Liver (tissue), 9 donors: ENCODE measurements around the gene OR4M1. TPM values are rescaled to one million over a fixed set of nuclear protein-coding genes. Genes with fewer than 3 reads are reported as not detected.
"Not testable (repeated sequence)": the region's sequence is repeated elsewhere in the genome, so short reads cannot be mapped to it uniquely, and the experiment has no call there.

Experiments used
- DNase-seq: peaks from one replicate; pipeline ENCODE4 v3.0.0-alpha.2; 2017; ENCODE audit warnings: low spot score
- H3K27ac ChIP-seq, 2 donors: one replicate each; pipeline ENCODE4 v1.7.0; 2013; ENCODE audit warnings: inconsistent platforms in 2 of 2, low read length in 2 of 2, control low read depth in 1 of 2, low read depth in 1 of 2, mild to moderate bottlenecking in 1 of 2
- H3K27me3 ChIP-seq, 4 donors: one replicate each; pipeline versions ENCODE4 v1.6.1 to v1.7.0; 2013; ENCODE audit warnings: low read length in 3 of 4, inconsistent platforms in 1 of 4, mild to moderate bottlenecking in 1 of 4, moderate library complexity in 1 of 4; ENCODE audit not compliant: control insufficient read depth in 4 of 4, insufficient read depth in 4 of 4
- H3K36me3 ChIP-seq, 4 donors: one replicate each; pipeline versions ENCODE4 v1.6.1 to v1.7.0; 2013; ENCODE audit warnings: low read length in 3 of 4, mild to moderate bottlenecking in 3 of 4, low read depth in 1 of 4, moderate library complexity in 1 of 4; ENCODE audit not compliant: control insufficient read depth in 4 of 4, insufficient read depth in 3 of 4
- H3K4me1 ChIP-seq, 4 donors: one replicate each; pipeline versions ENCODE4 v1.6.1 to v1.7.0; 2013; ENCODE audit warnings: low read length in 3 of 4, mild to moderate bottlenecking in 3 of 4, moderate library complexity in 1 of 4; ENCODE audit not compliant: control insufficient read depth in 4 of 4, insufficient read depth in 4 of 4
- H3K4me3 ChIP-seq, 3 donors: one replicate each; pipeline versions ENCODE4 v1.6.1 to v1.7.0; 2013; ENCODE audit warnings: low read length in 3 of 3, control low read depth in 1 of 3, low read depth in 1 of 3, mild to moderate bottlenecking in 1 of 3
- H3K9ac ChIP-seq, 2 donors: one replicate each; pipeline ENCODE4 v1.7.0; 2013; ENCODE audit warnings: low read length in 2 of 2, mild to moderate bottlenecking in 2 of 2, moderate library complexity in 2 of 2, control low read depth in 1 of 2, low read depth in 1 of 2
- H3K9me3 ChIP-seq, 4 donors: one replicate each; pipeline versions ENCODE4 v1.6.1 to v1.7.0; 2013; ENCODE audit warnings: low read length in 3 of 4; ENCODE audit not compliant: control insufficient read depth in 4 of 4
- EGR1 ChIP-seq, 2 donors: IDR thresholded peaks; 2 replicates each; pipeline ENCODE4 v1.6.1; 2016 to 2018; ENCODE audit warnings: antibody characterized with exemption in 2 of 2, low read depth in 2 of 2
- FOXA1 ChIP-seq: IDR thresholded peaks from 2 replicates; pipeline ENCODE4 v1.6.1; 2016; ENCODE audit warnings: antibody characterized with exemption
- FOXA2 ChIP-seq: IDR thresholded peaks from 2 replicates; pipeline ENCODE4 v1.6.1; 2016; ENCODE audit warnings: antibody characterized with exemption
- HNF4A ChIP-seq, 2 donors: conservative IDR thresholded peaks; 2 replicates each; pipeline ENCODE4 v1.6.1; 2016; ENCODE audit warnings: antibody characterized with exemption in 2 of 2, mild to moderate bottlenecking in 2 of 2
- HNF4G ChIP-seq: IDR thresholded peaks from 2 replicates; pipeline ENCODE4 v1.6.1; 2016; ENCODE audit warnings: antibody characterized with exemption
- NR2F2 ChIP-seq: IDR thresholded peaks from 2 replicates; pipeline ENCODE4 v1.6.1; 2016; ENCODE audit warnings: antibody characterized with exemption
- RAD21 ChIP-seq, 2 donors: IDR thresholded peaks; 2 replicates each; pipeline ENCODE4 v1.6.1; 2016; ENCODE audit warnings: antibody characterized with exemption in 2 of 2, mild to moderate bottlenecking in 2 of 2
- RXRA ChIP-seq, 2 donors: IDR thresholded peaks; 2 replicates each; pipeline ENCODE4 v1.6.1; 2017 to 2018; ENCODE audit warnings: antibody characterized with exemption in 2 of 2, mild to moderate bottlenecking in 1 of 2
- SP1 ChIP-seq: IDR thresholded peaks from 2 replicates; pipeline ENCODE4 v1.6.1; 2018; ENCODE audit warnings: antibody characterized with exemption, mild to moderate bottlenecking
- TAF1 ChIP-seq: conservative IDR thresholded peaks from 2 replicates; pipeline ENCODE4 v1.6.1; 2016; ENCODE audit warnings: antibody characterized with exemption, mild to moderate bottlenecking
- YY1 ChIP-seq: IDR thresholded peaks from 2 replicates; pipeline ENCODE4 v1.6.1; 2016; ENCODE audit warnings: antibody characterized with exemption, mild to moderate bottlenecking
- WGBS: extraction: QIAGEN DNeasy Blood & Tissue Kit; methylation state at CpG from one replicate; pipeline ENCODE4 v1.1.7; 2013; 5-methylcytosine and 5-hydroxymethylcytosine counted together
- polyA plus RNA-seq, 2 donors: library from polyadenylated mRNA; stranded (reverse) in 1 of 2; unstranded in 1 of 2; fragments of 200-250 nt in 1 of 2; fragments of >200 nt in 1 of 2; fragmentation: Nextera tagmentation in 1 of 2; extraction: Ambion mirVana in 1 of 2; gene quantifications; one replicate each; pipeline versions ENCODE4 v1.2.1 to v1.2.3, GENCODE V29; 2013 to 2015
- total RNA-seq, 2 donors: library from RNA; depleted of rRNA; stranded (reverse); fragments of >200 nt; gene quantifications; one replicate each; pipeline ENCODE4 v1.2.3, GENCODE V29; 2014
- TF ChIP-seq, protein P1 (sequence below): IDR thresholded peaks from 2 replicates; pipeline ENCODE4 v1.6.1; 2016; ENCODE audit warnings: antibody characterized with exemption
- TF ChIP-seq, protein P2 (sequence below): fragments of 150-350 bp; IDR thresholded peaks from 2 replicates; pipeline ENCODE4 v1.5.1; 2017; ENCODE audit warnings: improper control_type of control experiment, low read depth, low read length; ENCODE audit not compliant: missing input control
- TF ChIP-seq, protein P3 (sequence below): IDR thresholded peaks from 2 replicates; pipeline ENCODE4 v1.6.1; 2016; ENCODE audit warnings: antibody characterized with exemption
- donor health status: healthy.
- donor health status: healthy.
- donor health status: healthy.
- donor health status: healthy.
- donor health status: healthy.

OR4M1 gene
- total and polyA plus RNA-seq, 4 donors = not detected

DNA sequence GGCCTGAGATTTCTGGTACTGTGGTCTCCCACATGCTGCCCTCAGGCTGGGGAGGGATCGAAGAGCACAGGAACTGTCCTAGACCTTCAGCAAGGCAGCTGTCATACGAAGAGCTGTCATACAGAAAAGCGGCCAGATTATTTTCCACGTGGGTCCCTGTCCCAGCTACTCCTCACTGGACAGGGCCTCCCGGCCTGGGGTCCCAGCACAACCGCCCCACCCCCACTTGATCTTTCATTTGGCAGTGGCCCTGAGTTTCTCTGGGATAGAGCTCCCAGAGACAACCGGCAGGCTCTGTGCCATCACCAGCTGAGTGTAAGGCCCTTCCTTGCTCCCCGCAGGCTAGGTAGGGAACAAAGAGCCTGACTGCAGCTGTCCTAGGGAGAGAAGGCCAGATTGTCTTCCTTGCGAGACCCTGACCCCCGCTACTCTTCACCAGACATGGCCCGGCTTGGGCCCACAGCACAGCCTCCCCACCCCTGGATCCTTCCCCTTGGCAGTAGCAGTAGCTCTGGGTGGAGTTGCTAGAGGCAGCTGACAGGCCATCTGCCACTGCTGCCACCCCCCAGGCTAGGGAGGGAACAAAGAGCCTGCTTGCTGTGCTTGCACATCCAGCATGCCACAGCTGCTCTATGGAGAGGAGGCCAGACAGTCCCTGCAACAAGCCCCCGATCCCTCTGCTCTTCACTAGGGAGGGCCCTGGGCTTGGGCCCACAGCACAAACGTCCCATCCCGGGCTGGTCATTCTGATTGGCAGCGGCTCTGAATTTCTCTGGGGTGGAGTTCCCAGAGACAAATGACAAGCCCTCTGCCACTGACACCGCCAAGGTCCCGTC lies 27.2 kb downstream of the OR4M1 start:
- no peak for DNase-seq

DNA sequence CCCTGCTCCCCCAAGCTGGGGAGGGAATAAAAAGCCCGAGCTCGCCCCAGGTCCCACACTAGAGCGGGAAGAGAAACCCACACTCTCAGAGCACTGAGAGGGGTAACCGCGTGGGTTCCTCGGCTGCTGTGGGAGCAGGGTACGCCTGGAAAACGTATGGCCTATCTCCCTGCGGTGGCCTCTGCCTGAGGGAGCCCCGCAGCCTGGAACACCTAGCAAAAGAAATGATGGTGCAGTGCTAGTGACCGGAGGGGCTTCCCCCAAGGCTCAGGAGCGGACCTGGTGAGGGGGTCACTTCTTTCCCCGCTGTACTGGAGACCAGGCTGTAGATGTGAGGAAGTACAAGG lies 27.8 kb downstream of the OR4M1 start:
- WGBS = 79% methylated on average over 13 of the region's 13 CpGs
- Histone ChIP-seq H3K9ac (no peak overlapping the region), H3K27me3 (peaks cover 0 to 2% (median 0%) of the 10 kb centered on the region in 4 donors), H3K4me1 (no peaks in the 10 kb centered on the region), H3K27ac (no peak overlapping the region), H3K9me3 (no peaks in the 10 kb centered on the region), H3K36me3 (no peaks in the 10 kb centered on the region), H3K4me3 (no peak overlapping the region)
- TF ChIP-seq EGR1 (IDR thresholded peaks at IDR 0.05; ENCODE audit: low read depth in 2 of 2) (no peak), RAD21 (IDR thresholded peaks at IDR 0.05) (no peak), RXRA (IDR thresholded peaks at IDR 0.05) (no peak), FOXA2 (no peak), FOXA1 (no peak), YY1 (no peak), SP1 (no peak), TAF1 (no peak), NR2F2 (no peak)
- TF ChIP-seq, protein P1, sequence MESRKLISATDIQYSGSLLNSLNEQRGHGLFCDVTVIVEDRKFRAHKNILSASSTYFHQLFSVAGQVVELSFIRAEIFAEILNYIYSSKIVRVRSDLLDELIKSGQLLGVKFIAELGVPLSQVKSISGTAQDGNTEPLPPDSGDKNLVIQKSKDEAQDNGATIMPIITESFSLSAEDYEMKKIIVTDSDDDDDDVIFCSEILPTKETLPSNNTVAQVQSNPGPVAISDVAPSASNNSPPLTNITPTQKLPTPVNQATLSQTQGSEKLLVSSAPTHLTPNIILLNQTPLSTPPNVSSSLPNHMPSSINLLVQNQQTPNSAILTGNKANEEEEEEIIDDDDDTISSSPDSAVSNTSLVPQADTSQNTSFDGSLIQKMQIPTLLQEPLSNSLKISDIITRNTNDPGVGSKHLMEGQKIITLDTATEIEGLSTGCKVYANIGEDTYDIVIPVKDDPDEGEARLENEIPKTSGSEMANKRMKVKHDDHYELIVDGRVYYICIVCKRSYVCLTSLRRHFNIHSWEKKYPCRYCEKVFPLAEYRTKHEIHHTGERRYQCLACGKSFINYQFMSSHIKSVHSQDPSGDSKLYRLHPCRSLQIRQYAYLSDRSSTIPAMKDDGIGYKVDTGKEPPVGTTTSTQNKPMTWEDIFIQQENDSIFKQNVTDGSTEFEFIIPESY = no peak
- TF ChIP-seq, protein P2, sequence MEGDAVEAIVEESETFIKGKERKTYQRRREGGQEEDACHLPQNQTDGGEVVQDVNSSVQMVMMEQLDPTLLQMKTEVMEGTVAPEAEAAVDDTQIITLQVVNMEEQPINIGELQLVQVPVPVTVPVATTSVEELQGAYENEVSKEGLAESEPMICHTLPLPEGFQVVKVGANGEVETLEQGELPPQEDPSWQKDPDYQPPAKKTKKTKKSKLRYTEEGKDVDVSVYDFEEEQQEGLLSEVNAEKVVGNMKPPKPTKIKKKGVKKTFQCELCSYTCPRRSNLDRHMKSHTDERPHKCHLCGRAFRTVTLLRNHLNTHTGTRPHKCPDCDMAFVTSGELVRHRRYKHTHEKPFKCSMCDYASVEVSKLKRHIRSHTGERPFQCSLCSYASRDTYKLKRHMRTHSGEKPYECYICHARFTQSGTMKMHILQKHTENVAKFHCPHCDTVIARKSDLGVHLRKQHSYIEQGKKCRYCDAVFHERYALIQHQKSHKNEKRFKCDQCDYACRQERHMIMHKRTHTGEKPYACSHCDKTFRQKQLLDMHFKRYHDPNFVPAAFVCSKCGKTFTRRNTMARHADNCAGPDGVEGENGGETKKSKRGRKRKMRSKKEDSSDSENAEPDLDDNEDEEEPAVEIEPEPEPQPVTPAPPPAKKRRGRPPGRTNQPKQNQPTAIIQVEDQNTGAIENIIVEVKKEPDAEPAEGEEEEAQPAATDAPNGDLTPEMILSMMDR = no peak
- DNase-seq = no peak

More for the DNA sequence above, 27.2 kb downstream of the OR4M1 start:
- peaks cover 0 to 2% (median 0%) of the 10 kb centered on the region in 4 donors for H3K27me3 ChIP-seq
- no peaks in the 10 kb centered on the region for H3K36me3 ChIP-seq
- 79% methylated on average over 17 of the region's 17 CpGs for WGBS
- no peak overlapping the region for H3K27ac ChIP-seq
- H3K9ac ChIP-seq = no peak overlapping the region
- no peak overlapping the region for H3K4me3 ChIP-seq
- H3K4me1 ChIP-seq = no peaks in the 10 kb centered on the region
- TF ChIP-seq, protein P3, sequence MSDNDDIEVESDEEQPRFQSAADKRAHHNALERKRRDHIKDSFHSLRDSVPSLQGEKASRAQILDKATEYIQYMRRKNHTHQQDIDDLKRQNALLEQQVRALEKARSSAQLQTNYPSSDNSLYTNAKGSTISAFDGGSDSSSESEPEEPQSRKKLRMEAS = no peak
- no peak for TF ChIP-seq TAF1
- TF ChIP-seq, protein P2 = no peak
- no peak for TF ChIP-seq HNF4G
- TF ChIP-seq FOXA2 = no peak
- no peak for TF ChIP-seq HNF4A (conservative IDR thresholded peaks at IDR 0.05)
- H3K9me3 ChIP-seq = no peaks in the 10 kb centered on the region

DNA sequence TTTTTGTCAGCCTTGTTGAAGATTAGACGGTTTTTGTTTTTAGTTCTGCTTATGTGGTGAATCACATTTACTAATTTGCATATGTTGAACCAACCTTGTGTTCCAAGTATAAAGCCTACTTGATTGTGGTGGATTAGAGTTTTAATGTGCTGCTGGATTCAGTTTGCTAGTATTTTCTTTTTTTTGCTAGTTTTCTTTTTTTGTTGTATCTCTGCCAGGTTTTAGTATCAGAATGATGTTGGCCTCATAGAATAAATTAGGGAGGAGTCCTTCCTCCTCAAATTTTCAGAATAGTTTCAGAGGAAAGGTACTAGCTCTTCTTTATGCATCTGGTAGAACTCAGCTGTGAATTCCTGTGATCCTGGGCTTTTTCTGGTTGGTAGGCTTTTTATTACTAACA lies 30.2 kb downstream of the OR4M1 start, which contains the start of gene OR4N2:
Gene OR4N2 (plus strand): TSS at position 301 of the 400 bp plus-strand sequence. CDS start 23,679 bp downstream, outside the sequence.
- 67% methylated on average over 1 of the region's 1 CpG for WGBS
- H3K9me3 ChIP-seq, H3K27me3 ChIP-seq, DNase-seq, H3K27ac ChIP-seq, H3K9ac ChIP-seq, H3K4me1 ChIP-seq, H3K36me3 ChIP-seq, H3K4me3 ChIP-seq: not testable (repeated sequence)

DNA sequence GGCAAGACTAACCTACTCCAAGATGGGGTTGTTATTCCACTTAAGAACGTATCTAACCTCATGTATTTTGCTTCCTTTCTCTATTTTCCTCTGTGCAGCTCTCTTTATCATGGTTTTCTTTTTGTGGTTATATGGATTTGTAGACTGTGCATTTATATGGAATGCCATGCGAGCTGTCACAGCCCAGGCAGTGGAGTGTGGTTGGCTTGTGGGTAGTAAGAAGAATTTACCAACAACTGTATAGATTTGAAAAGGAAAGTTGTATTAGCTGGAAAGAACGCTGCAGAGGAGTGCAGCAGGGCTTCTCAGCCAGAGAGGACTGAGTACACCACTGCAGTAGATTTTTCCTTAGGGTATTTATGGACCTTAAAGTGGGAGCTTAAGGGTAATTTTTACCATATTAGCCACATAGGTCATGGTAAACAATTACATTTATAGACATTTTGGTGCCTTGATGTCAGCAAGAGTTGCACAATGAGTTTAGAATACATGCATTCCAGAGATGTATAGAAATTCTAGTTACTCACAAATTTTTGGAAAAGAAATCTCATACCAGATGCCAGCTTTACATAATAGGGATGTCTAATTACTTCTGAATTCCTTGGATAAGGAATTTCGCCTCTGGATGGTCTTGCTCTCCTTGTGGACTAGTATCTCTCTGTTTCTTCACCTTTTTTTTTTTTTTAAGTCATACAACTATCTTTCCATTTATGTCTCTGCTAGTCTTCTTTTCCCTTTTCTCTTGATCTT lies 40.0 kb downstream of the OR4M1 start:
- DNase-seq = not testable (repeated sequence)
- 50% methylated on average over 4 of the region's 4 CpGs for WGBS

More for the DNA sequence above, 40.0 kb downstream of the OR4M1 start:
- H3K36me3 ChIP-seq, H3K4me3 ChIP-seq, H3K9ac ChIP-seq, H3K27ac ChIP-seq, H3K9me3 ChIP-seq, H3K27me3 ChIP-seq, H3K4me1 ChIP-seq: not testable (repeated sequence)
